Stimulated activated CD4-positive, alpha-beta T cell treated with anti-CD3 and anti-CD28 coated beads, Interleukin-15, amount 100 ng/mL, for 48 hours (primary cell): ENCODE results near the gene RAB3A.
"Not testable (repeated sequence)": the region's sequence is repeated elsewhere in the genome, so short reads cannot be mapped to it uniquely, and the experiment has no call there.

Source experiments
- DNase-seq, 2 donors: peaks; one replicate each; pipeline ENCODE4 v3.0.0-alpha.2; 2020; ENCODE audit warnings: low read depth in 2 of 2

Gene RAB3A

DNA sequence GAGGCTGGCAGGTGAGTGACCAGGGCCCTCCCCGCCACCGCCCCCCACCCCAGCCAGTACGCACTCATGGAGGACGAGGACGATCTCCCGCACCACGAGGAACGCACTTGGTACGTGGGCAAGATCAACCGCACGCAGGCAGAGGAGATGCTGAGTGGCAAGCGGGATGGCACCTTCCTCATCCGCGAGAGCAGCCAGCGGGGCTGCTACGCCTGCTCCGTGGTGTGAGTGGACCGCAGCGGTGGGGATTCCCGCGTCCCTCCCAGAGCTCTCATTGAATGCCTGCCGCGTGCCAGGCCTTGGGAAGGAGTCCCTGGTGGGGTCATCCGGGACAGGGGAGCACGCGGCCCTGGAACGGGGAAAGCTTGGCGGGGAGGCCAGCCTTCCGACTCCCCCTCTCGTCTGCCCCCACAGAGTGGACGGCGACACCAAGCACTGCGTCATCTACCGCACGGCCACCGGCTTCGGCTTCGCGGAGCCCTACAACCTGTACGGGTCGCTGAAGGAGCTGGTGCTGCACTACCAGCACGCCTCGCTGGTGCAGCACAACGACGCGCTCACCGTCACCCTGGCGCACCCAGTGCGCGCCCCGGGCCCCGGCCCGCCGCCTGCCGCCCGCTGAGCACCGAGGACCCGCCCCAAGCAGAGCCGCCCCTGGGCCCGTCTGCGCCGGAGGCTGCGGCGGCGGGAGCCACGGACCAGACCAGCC is 35.0 kb downstream of the RAB3A start:
- no peak for DNase-seq

DNA sequence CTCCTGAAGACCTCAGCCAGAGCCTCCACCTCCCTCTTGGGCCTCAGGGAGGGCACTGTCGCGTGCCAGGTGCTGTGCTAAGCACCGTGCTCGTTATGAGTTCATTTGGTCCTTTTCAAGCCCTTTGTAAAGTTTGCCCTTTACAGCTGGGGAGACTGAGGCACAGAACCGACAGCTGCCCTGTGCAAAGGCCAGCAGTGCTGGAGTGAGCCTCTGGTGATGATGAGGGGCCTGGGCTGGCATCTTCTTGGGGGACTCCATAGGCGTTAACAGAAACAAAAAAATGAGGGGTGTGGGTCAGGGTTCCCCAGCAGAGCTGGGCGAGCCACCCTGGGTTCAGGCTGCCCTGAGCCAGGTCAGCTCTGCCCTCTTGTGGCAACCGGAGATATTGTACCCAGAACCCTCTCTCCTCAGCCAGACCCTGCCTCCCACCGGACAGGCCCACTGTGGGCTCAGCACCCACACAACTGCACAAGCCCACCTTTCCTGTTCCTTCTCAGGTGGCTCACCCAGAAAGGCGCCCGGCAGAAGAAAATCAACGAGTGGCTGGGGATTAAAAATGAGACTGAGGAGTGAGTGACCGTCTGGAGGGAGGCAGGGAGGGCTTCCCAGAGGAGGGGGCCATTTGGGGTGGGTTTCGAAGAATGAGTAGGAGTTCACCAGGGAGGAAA is 35.7 kb downstream of the RAB3A start:
- peak in 1 of 2 donors; percentile 62 for DNase-seq

DNA sequence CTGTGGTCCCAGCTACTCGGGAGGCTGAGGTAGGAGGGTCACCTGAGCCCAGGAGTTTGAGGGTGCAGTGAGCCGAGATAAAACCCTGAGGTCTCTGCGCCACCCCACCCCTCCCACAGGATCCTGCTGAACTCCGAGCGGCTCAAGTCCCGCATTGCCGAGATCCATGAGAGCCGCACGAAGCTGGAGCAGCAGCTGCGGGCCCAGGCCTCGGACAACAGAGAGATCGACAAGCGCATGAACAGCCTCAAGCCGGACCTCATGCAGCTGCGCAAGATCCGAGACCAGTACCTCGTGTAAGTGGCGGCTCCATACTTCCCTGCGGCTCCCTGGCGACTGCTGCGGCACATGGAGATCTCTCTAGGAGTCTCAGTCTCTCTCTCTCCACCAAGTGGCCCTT is 36.8 kb downstream of the RAB3A start:
- DNase-seq: no peak

DNA sequence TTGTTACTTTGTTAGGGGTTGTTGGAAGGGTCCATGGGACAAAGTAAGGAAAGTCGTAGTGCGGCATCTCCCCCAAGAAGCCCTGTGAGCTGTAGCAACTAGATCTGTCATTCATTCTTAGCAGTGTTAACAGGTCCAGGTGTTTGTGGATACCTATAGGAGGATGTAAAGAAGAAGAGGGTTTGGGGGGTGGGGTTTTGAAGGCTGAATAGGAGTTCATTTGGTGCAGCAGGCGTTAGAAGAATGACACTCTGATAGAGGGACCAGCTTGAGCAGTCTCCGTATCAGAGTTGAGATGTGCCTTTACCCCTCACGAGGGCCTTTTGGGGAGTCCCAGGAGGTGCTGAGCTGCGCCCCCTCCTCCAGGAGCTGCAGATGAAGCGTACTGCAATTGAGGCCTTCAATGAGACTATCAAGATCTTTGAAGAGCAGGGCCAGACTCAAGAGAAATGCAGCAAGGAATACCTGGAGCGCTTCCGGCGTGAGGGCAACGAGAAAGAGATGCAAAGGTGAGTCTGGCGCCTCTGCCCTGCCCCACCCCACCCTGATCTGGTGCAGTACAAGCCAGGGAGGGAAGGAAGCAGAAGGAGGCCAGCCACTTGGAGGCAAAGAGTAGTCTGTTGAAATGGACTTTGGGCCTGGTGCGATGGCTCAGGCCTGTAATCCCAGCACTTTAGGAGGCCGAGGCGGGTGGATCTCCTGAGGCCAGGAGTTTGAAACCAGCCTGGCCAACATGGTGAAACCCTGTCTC is 37.9 kb downstream of the RAB3A start:
- no peak for DNase-seq

DNA sequence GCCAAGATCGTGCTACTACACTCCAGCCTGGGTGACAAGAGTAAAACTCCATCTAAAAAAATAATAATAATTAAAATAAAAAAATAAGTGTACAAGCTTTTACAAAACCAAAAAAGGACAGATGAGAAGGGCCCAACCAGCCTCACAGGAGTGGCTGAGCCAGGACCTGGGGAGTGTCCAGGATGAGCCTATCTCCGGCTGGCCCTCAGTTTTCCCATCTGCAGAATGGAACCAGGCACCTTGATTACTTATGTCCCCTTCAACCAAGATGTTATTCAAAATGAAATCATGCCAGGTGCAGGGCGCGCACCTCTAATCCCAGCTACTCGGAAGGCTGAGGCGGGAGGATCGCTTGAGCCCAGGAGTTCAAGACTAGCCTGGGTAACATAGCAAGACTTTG is 39.8 kb downstream of the RAB3A start:
- DNase-seq: no peak

DNA sequence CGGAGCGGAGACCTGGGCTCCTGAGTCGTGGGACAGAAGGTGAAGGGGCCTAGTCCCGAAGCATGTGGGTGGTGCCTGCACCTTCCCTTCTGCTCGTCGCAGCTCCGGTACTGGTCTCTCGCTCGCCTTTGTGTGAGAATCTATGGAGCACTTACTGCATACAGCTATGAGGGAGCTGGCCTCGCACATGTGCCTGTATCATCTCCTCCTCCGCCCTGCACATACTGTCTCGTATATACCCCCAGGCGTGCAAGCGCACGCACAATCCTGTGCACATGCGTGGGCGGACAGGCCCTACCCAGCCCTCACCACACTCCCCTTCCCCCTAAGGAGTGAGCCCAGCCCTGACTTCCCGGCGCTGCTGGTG is 42.2 kb downstream of the RAB3A start:
- no peak for DNase-seq

DNA sequence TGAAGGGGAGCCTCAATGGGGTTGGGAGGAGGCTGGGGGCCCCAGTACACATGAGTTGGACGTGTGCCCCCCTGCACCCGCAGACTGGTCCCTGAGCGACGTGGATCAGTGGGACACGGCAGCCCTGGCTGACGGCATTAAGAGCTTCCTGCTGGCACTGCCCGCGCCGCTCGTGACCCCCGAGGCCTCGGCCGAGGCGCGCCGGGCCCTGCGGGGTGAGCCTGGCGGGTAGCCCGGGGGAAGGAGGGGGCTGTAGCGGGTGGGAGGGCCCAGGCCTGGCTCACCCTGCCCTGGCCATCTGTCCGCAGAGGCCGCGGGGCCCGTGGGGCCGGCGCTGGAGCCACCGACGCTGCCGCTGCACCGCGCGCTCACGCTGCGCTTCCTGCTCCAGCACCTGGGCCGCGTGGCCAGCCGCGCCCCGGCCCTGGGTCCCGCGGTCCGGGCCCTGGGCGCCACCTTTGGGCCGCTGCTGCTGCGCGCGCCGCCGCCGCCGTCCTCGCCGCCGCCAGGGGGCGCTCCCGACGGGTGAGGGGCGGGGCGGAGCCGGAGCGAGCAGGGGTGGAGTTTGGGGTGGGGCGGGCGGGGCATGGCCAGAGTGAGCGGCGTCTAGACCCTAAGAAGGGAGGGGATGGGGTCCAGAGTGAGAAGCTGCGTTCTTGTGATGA is 42.7 kb downstream of the RAB3A start:
- peak; percentile 53 to 73 for DNase-seq

DNA sequence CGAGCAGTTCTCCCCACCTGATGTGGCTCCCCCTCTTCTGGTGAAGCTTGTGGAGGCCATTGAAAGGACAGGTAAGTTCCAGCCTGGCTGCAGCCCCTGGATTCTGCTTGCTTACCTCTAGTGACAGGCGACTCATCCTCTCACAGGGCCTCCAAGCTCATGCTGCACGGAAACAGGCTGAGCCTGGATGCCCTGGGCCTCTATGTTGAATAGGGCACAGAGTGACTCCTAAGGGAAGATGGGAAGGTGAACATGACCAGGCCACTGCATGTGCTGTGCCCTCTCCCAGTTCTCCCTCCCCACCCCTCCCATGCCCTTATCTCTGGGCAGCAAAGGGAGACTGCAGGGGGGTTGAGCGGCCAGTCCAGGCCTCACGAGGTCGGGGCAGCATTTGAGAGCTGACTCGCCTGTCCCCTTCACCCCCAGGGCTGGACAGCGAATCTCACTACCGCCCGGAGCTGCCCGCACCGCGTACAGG is 43.3 kb downstream of the RAB3A start:
- DNase-seq: no peak

DNA sequence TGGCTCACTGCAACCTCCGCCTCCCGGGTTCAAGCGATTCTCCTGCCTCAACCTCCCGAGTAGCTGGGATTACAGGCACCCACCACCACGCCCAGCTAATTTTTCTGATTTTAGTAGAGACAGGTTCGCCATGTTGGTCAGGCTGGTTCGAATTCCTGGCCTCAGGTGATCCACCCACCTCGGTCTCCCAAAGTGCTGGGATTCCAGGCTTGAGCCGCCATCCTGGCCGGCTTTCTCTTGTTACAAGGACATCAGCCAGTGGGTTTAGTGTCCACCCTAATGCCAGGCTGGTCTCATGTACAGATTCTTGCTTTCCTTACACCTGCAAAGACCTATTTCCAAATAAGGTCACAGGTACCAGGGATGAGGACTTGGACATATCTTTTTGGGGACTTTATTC is 44.0 kb downstream of the RAB3A start:
- DNase-seq: no peak

DNA sequence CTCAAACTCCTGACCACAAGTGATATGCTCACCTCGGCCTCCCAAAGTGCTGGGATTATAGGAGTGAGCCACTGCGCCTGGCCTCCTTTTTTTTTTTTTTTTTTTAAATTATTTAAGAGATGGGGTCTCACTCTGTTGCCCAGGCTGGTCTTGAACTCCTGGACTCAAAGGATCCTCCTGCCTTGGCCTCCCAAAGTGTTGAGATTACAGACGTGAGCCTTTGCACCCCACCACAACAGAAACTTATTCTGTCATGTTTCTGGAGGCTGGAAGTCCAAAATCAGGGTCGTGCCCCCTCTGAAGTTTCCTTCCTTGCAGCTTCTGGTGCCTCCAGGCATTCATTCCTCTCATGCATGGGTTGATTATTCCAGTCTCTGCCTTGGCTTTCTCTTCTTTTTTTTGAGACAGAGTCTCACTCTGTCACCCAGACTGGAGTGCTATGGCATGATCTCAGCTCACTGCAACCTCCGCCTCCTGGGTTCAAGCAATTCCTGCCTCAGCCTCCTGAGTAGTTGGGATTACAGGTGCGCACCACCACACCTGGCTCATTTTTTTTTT is 44.7 kb downstream of the RAB3A start:
- DNase-seq: not testable (repeated sequence)

DNA sequence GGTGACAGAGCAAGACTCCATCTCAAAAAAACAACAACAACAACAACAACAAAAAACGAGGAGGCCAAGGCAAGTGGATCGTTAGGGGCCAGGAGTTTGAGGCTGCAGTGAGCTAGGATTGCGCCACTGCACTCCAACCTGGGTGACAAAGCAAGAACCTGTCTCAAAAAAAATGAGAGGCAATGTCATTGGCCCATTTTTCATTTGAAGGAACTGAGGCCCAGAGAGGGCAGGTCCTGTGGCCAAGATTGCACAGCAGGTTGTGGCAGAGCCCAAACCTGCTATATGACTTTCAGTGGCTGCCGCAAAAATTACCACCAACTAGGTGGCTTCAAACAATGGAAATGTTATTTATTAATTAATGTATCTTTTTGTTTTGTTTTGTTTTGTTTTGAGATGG is 45.4 kb downstream of the RAB3A start:
- no peak for DNase-seq

DNA sequence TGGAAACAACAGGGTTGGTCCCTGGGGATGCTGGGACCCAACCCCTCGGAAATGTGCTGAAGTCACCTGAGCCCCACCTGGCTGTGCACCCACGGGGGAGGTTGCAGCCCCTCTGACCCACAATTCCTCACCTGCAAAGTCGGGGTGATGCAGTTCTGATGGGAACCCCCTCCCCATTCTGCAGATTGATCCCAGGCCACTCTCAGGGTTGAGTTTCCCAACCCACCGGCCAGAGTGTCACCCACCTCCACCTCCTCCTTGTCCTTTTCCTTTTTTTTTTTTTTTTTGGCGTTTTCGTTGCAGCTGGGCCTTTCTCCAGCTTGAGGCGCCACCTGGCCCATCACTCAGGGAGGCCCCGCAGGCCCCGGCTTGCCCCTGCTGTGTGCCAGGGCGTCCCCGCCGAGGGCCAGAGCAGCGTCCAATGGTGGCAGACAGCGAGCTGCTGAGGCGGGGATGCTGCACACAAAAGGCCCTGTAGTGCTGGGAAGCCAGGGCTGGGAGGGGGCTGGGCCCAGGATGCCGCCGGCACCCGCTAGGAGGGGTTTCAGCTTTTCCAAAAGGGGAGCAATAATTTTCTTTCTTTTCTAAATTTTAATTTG is 46.3 kb downstream of the RAB3A start:
- DNase-seq: no peak

DNA sequence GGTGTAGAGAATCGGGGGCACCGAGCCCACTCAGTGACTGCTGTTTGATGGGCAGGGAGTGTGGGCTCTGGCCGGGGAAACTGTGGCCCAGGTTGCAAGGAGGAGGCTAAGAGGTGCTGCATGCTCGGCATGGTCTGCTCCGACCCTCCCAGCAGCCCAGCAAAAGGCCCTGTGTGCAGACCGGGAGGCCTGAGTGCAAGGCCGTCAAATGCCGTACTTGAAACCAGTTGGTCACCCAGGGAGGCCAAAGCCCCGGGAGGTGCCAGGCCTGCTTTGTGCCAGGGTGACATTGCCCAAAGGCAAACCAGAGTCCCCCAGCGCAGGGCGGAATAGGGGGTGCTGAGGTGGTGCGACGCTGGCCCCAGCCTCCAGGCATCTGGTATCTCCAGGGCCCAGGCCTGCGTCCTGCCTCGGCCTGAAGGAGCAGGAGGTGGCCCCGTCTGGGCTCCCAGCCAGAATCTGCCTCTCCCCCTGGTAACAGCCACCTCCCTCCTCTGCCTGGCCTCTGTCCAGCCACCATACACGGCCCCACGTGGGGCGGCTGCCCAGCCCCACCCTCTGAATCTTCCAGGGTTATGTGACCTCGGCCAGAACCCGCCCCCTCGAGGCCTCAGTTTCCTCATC is 46.9 kb downstream of the RAB3A start:
- DNase-seq: no peak

DNA sequence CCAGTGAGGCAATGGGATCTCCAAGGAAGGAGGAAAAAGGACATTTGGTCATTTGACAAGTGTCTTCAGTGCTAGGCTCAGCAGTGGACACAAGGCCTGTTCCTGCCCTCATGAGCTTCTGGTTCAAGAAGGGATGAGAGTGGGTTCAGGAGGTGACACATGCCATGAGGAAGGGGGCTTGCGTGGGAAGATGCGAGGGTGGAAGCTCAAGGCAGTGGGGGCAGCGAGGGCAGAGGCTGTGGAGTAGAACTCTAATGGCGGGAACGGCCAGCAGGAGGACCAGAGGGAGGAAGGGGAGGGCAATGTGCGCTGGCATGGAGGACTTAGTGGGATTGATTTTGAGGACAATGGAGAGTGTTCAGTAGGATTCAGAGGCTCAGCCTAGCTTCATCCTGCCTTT is 47.6 kb downstream of the RAB3A start:
- no peak for DNase-seq

DNA sequence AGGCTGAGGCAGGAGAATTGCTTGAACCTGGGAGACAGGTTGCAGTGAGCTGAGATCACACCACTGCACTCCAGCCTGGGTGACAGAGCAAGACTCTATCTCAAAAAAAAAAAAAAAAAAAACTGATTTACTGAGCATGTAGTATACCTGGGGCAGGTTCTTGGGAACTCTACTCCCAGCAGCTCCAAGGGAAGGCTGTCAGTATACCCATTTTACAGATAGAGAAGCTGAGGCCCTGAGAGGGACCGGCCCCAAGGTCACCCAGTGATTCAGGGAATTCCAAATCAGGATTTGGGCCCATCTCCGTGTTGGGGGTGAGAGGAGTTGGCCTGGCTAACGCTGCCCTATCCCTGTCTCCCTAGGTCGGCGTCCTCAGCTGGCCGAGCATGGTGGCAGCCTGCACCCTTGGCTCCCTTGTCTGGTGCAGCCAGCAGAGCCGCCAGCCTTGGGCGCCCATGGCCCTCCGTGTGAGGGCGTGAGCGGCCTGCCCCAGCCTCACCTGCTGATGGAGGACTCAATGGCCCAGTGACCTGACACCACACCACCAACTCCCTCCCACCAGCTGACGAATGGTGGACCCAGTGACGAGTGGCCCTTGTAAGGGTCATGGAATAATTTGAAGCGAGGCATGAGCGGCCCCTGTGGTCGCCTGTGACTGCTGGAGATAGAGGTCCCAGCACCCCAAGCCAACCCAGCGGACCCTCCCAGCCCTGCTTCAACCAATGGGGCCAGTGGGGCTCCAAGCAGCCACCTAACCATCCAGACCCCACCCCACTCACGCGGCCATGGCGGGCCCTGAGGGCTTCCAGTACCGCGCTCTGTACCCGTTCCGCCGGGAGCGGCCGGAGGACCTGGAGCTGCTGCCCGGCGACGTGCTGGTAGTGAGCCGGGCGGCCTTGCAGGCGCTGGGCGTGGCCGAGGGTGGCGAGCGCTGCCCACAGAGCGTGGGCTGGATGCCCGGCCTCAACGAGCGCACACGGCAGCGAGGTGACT is 48.5 kb downstream of the RAB3A start:
- no peak for DNase-seq

DNA sequence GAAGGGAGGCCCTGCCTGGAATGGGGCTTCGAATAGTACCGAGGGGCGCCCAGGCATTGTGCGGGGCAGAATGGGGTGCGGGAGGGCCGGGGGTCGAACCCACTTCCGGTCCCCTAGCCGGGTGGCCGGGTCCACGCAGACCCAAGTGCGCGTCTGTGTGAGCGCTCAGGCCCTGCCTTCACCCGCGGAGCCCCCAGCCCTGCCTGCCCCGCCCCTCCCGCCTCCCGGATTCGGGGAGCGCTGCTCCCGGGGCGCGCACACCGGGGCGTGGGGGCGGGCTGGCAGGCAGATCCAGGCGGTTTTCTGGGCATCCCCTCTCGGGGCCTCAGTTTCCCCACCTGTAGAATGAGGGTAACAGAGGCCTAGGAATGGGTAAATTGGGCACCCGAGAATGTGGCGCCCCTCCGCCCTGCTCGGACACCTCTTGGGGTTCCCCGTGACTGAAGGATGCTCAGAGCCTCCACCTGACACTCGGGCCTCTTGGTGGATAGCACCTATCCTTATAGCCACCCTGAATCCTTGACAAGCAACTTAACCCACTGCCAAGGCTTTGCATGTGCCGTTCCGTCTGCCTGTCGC is 50.2 kb downstream of the RAB3A start:
- no peak for DNase-seq

DNA sequence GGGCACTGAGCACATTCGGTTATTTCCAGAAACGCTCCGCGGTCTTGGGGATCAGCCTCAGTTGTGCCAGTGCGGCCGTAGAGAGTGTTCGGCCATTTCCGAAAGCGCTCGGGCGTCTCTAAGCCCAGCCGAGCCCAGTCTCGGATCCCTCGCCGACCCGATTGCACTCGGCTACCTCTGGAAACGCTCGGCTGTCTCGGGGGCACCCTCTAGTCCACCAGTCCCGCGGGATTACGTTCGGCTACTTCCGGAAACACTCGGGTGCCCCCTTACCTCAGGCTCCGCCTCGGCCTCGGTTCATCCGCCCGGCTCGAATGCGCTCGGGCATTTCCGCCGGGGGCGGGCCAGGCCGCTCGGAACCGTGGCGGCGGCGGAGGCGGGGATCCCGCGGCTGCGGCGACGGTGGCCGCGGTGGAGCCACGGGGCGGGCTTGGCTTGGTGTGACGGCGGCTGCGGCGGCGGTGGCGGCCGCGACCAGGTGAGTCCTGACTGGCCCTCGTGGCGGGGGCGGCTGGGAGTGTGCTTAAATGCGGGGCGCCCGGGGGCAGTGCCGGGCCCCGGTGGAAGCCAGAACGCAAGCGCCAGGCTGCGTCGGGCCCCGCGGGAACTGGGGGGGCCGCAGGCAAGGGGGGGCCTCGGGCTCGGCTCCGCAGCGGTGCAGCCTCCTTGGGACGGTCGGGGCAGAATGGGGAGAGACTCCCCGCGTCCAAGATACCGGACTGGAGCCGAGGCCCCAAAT is 50.9 kb downstream of the RAB3A start, which contains the start of gene PIK3R2:
TSS of gene PIK3R2 (plus strand) at position 347 of the 739 bp plus-strand sequence. CDS start 2,717 bp downstream, outside the sequence.
- peak; percentile 100 for DNase-seq

DNA sequence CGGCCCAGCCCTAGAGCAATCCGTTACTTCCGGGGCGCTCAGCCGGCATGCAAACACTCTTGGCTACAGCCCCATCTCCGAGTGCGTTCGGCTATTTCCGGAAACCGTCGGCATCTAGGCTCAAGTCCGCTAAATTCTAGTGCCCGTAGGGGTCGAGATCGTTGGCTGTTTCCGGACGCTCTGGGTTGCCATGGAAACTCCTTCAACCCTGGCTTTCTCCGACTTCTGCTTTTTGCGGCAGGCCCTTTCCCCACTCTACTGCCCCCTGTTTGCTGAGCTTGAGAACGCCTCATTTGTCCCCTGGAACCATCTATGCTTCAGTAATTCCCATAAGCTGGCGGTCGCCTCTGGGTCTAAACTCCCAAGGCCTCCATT is 51.4 kb downstream of the RAB3A start:
- DNase-seq: peak; percentile 96 to 98
